Limb (tissue), 2 donors: ENCODE data around the gene GTPBP10.
A peak's percentile ranks its signal among the peaks of the same experiment; 100 is the strongest.

Experiments
- DNase-seq, 2 donors: peaks; one replicate each; pipeline ENCODE4 v3.0.0-alpha.2; 2016; ENCODE audit errors: extremely low spot score in 2 of 2

The GTPBP10 gene

GRCh38 chr7:90430614-90431460 is 84.3 kb downstream of the GTPBP10 start:
- DNase-seq: peak in 1 of 2 donors; percentile 16

GRCh38 chr7:90432752-90433151 is 86.2 kb downstream of the GTPBP10 start:
- DNase-seq: no peak

- DNase-seq: no peak
Measured at GRCh38 chr7:90433221-90433620, 86.7 kb downstream of the GTPBP10 start.
